Activated CD4-positive, alpha-beta T cell treated with anti-CD3 and anti-CD28 coated beads, Interleukin-2, amount 50 U/mL, for 16 hours (primary cell): ENCODE measurements around the gene MND1.

Experiments used
- DNase-seq: peaks from one replicate; pipeline ENCODE4 v3.0.0-alpha.2; 2020

MND1 gene

DNA sequence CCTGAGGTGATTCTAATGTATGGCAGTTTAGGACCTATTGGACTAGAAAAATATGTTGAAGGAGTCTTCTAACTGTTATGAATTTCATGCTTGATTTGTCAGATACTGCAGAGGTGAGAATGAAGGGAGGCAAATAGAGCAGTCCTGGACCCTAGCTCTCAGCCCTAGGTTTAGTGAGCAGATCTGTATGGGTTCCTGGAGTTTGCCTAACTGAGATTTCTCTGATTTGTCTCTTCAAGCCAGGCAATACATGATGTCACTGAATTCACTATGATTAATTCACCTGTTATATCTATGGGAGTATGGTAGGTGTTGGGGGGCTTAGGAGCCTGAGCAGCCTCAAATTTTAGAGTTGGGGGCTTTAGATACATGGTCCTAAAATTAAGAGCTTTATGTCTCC, 2.6 kb downstream of the MND1 start:
- DNase-seq = no peak

DNA sequence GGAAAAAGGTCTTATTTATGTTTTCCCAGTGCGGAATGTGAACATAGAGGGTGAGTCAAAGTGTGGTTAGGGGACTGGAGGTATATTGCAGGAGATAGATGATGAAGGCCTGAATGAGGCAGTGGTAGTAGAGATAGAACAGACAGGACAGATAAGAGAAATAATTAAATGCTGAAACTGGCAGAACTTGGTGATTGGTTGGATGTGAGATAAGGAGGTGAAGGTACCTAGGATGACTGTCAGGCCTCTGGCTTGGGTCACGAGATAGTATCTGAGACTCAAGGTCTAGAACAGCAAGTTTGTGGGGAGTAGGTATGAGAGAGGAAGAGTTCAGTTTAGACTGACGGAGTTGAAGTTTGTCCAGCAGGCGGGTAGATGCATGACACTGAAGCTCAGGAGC, 3.5 kb downstream of the MND1 start:
- DNase-seq = no peak

DNA sequence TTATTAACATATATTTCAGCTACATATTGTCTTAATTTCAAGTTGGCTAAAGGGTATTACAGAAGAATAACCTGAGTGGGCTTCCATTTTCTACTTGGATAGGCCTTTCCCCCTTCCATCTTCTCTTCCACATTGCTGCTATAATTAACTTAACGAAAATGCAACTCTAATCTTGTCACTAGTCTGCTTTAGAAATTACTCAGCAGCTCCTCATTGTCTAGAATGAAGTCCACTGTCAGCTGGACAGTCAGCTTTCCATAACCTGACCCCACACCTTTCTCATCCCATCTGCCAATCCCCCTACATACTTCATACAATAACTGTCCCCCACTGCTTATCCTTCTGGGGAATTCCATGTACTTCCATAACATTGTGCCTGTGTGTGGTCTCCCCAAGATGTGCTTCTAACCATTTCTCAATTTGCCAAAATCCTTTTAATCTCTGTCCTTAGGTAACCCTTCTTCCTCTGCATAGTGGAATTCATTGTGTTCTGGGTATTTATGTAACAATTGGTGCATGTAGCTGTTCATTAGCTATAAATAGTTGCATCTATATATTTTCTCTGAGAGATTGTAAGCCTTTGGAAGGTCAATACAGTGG, 4.8 kb downstream of the MND1 start:
- DNase-seq = no peak

DNA sequence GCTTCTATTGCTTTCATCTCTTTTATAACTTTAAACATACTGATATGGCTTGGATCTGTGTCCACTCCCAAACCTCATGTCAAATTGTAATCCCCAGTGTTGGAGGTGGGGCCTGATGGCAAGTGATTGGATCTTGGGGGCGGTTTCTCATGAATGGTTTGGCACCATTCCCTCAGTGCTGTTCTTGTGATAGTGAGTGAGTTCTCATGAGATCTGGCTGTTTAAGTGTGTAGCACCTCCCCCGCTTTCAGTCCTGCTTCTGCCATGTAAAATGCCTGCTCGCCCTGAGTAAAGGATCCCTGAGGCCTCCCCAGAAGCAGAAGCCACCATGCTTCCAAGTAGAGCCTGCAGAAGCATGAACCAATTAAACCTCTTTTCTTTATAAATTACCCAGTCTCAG, 17.7 kb downstream of the MND1 start:
- no peak for DNase-seq

DNA sequence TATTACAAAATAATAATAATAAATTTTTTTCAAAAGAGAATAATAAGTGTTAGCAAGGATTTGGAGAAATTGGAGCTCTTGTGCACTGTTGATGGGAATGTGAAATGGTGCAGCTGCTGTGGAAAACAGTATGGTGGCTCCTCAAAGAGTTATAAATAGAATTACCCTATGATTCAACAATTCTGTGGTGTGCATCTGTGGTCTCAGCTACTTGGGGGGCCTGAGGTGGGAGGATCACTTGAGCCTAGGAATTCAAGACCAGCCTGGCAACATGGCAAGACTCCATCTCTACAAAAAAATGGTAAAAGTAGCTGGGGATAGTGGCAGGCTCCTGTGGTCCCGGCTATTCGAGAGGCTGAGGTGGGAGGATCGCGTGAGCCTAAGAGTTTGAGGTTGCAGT, 19.6 kb downstream of the MND1 start:
- DNase-seq = no peak

DNA sequence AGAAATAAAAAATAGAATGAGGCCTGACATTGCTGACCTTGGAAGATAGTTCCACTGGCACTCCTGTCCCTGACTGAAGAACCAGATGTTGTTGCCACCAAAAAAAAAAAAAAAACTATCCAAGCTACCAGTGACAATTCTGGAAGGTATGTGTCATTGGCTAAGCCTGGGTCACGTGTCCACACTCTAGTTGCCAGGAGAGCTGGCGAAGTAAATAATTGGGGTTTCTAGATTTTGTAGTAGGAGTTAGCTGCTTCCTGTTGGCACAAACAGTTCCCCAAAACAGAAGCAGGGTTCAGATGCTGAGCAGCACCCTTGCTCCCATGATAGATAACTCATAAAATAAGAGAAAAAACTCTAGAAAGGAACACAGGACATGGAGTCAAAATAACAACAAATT, 20.5 kb downstream of the MND1 start:
- no peak for DNase-seq

DNA sequence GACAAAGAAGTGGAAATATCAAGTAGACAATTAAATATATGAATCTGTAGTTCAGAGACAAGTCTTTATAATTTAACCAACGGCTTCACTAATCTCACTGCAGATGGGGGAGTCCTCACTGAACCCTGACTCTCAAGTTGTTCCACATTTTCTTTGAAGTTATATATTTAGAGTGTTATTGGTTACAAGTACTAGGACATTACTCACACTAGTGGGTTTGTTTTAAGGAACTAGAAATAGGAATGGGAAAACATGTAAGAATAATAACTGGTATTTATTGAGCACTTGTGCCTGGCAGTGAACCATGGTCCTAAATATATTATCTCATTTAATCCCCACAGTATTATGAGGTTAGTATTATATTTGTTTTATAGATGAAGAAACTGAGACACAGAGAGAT, 22.0 kb downstream of the MND1 start:
- DNase-seq = no peak

DNA sequence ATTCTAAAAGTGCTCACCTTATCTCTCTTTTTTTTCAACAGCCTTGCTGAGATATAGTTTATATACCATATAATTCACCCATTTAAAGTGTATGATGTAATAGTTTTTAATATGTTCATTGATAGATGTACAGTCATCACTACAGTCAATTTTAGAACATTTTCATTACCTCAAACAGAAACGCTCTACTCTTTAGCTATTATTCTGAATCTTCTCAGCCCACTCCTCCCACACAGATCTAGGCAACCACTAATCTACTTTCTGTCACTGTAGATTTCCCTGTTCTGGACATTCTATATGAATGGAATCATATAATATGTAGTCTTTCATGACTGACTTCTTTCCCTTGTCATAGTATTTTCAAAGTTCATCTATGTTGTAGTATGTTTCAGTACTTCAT, 22.6 kb downstream of the MND1 start:
- no peak for DNase-seq

DNA sequence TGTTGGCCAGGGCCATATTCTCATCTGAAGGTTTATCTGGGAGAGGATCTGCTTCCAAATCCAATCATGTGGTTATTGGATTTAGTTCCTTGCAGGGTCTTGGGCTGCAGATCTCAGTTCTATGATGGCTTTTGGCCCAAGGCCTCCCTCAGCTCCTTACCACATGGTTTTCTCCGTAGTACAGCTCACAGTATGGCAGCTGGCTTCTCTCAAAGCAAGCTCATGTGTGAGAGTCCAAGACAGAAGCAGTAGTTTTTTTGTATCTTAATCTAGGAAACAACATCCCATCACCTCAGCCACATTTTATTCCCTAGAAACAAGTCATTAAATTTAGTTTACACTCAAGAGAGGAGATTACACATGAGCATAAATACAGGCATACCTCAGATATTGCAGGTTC, 24.5 kb downstream of the MND1 start:
- DNase-seq = no peak

DNA sequence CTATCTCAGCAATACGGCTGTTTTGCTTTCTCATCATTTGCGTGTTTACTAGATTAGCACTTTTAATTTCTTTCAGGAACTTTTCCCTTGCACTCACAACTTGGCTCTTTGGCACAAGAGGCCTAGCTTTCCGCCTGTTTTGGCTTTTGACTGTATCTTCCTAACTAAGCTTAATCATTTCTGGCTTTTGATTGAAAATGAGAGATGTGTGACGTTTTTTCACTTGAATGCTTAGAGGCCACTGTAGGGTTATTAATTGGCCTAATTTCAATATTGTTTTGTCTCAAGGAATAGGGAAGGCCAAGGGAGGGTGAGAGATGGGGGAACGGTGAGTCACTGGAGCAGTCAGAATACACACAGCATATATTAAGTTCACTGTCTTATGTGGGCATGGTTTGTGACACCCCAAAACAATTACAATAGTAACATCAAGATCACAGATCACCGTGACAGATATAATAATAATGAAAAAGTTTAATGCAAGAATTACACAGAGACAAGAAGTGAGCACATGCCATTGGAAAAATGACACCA, 27.3 kb downstream of the MND1 start:
- DNase-seq = peak; percentile 54

DNA sequence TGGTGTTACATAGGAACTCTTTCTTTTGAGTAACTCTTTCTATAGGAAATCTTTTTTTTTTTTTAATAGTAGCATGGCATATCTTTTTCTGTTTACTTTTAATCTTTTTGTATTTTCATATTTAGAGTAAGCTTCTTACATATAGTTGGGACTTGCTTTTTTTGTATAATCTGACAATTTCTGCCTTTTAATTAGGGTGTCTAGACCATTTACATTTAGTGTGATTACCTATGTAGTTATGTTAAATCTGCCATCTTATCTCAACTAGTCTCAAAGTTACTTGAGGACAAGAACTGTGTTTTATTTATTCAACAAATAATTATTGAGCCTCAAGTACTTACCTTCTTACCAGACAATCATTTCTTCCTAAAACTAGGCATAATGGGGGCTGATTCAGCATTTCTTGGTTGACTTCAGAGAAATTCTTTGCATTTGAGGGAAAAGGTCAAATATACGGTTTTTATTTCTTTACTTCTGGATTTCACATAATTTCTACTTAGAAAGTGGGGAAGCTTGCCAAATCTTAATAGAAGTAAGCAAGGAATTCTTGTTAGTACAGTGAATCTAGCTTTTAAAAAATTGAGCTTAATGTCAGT, 28.6 kb downstream of the MND1 start:
- no peak for DNase-seq

DNA sequence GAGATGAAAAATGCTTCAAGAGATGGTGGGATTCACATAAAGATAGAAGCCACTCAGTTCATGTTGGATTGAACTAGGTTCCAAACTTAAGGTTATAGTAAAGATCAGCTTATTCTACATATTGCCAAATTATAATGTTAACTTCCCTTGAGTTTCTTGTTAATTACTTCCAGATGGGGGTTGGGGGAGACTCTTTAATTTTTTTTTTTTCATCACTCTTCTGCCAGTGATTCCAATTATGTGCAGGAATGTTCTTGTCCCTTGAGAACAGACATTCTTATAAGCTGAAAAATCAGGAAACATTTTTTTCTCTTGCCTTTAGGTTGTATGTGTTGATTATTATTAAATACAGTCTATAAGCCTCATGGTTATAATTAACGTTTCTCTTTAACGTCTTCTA, 30.0 kb downstream of the MND1 start:
- no peak for DNase-seq

DNA sequence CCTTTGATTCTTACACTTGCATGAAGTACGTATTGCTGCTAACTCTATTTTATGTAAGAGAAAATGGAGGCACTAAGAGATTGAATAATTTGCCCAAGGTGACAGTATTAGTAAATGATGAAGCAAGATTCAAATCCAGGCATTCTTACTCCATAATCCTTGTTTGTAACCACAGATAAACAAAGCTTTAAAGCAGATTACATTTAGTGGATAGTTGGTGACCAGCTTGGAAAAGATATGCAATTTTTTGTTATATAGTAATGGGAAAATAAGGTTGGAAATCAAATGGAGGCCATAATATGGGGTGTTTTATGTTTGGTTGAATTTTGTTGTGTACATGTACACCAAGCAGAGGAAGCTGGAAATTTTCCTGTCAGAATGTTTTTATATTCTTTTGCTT, 30.8 kb downstream of the MND1 start:
- DNase-seq = no peak

DNA sequence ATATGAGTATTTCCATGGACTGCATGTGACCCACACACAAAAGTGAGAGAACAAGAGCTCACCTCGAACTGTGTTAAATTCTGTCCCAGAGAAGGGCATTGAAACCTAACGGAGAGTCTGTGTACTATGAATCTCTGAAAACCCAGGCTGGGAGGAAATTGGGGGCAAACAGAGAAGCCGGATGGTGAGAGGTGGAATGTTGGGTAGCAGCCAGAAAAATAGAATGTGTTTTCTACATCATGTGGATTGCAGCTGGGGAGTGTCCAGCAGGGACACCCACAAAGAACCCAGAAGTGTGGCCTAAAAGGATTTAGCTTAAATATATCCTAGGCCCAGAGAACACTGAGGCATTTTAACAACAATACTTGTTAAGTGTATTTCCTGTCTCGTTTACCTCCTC, 38.6 kb downstream of the MND1 start:
- DNase-seq = no peak

DNA sequence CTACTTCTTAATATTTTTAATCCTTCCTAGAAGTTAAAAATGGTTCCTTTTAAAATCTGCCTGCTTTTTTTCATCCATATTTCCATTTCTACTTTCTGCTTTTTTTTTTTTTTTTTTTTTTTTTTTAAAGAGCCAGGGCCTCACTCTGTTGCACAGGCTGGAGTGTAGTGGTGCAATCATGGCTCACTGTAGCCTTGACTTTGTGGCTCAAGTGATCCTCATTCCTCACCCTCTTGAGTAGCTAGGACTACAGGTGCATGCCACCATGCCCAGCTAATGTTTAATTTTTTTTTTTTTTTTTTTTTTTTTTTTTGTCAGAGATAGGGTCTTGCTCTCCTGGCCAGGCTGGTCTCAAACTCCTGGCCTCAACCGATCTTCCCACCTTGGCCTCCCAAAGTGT, 39.7 kb downstream of the MND1 start:
- DNase-seq = no peak

DNA sequence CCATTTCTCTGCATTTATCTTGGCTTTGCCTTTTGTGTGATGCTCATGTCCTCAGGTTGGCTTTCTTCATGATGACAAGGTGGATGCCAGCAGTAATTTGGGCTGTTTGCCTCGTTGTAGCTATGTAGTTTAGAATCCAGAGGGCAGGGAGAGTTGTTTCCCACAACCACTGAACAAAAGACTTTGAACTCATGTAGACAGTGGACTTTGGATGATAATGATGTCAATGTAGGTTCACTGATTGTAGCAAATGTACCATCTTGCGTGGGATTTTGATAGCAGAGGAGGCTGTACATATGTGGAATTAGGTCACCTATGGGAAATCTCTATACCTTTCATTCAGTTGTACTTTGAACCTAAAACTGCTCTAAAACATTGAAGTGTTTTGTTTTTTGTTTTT, 41.3 kb downstream of the MND1 start:
- no peak for DNase-seq

DNA sequence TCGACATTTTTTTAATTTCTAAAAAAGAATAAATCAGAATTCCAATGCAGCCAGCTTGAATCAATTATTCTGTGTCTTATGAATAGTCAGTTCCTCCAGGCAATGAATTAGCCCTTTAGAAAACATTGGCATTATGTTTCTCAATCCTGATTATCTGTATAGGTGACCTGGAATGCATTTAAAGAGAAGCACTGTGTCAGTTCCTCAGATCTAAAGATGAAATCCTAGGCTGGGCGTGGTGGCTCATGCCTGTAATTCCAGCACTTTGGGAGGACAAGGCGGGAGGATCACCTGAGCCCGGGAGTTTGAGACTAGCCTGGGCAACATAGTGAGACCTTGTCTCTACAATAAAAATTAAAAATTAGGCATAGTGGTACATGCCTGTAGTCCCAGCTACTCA, 43.5 kb downstream of the MND1 start:
- no peak for DNase-seq

DNA sequence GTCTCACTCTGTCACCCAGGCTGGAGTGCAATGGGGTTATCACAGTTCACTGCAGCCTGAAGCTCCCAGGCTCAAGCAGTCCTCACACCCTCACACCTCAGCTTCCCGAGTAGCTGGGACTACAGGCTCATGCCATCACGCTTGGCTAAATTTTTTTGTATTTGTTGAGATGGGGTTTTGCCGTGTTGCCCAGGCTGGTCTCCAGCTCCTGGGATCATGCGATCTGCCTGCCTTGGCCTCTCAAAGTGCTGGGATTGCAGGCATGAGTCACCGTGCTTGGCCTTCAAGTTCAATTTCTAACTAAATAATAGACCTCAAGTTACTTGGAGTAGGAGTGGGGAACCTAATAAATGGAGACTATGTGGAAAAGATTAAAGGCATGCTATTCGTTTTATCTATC, 48.9 kb downstream of the MND1 start:
- DNase-seq = no peak

DNA sequence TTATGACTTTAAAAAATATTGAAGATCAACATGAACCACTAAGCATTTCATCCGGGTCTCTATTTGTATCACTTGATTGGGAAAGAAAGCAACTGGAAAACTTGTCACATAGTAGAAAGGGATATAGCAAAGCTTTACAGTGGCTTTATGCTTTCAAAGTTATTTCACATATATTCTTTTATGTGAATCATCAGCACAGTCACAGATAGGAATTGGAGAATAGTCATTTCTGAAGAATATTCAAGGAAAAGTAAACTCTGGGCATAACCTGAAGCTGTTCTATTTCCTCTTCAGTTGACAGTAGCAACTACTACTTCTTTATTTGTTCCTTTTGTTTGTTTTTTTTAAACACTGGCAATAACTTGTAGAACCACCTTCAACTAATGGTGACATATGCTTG, 50.5 kb downstream of the MND1 start:
- no peak for DNase-seq

DNA sequence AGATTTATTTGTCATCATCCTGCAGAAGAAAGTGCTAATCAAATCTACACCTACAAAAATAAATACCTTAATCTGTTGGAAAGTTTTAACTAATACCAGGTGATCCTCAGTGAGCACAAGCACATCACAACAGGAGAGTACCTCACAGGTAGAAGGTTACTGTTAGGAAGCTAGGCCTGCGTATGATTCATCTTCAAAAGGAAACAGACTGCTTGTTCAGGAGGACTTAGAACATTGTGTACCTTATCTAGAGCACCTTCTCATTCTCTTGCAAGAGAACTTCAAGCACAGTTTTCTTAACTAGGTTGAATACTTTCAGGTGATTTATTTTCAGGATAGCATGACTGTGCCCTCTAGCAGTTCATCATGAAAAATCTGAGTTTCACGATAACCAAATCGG, 54.2 kb downstream of the MND1 start:
- DNase-seq = no peak

DNA sequence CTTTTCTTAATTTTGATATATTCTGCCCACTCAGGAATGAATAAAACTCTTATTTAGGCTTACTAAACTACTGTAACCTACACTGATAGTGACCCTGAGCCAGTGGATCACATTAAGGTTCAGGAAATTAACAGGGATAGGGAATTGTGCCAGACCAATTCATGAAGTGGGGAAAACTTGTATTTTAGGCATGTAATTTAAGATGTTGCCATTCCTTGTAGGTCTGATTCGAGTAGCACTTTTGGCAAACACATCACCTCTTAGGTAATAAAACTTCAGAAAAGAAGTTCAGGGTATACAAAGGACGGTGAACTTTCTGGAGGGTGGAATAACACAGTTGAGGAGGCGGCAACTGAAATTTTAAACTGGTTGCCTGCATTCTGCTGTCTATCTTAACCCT, 54.9 kb downstream of the MND1 start:
- no peak for DNase-seq

DNA sequence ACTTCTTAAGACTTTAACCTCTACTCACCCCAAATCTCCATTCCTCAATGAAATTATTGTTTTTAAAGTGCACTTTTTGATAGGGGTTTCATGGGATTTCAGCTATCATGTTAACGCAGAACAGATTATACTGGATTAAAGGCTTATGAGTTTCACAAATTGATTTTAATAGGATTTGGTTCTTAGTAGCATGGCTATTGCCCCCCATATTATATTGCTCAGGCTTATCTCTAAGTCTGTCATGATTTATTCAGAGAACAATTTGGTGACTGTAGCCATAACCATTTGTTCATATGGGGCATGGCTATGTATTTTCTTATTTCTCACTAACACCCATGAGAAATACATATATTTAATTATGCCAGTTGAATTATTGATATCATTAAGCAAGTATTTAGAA, 57.0 kb downstream of the MND1 start:
- DNase-seq = no peak

DNA sequence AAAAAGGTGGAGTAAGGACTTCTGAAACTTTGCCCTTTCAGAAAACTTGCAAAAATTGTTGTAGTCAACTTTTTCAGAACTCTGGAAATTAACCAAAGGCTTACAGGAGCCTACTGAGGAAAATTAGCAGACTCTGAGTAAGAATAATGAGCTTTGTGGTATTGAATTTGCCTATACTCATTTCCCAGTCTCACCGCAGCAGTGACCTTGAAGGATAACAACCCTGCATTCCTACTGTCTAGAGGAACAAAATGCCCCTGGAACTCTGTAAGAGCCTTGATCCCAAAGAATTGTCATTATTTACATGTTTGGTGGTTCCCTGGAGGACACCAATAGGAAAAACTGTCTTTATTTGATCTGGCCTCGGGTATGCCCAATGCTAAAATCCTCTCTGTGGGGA, 57.9 kb downstream of the MND1 start:
- no peak for DNase-seq

DNA sequence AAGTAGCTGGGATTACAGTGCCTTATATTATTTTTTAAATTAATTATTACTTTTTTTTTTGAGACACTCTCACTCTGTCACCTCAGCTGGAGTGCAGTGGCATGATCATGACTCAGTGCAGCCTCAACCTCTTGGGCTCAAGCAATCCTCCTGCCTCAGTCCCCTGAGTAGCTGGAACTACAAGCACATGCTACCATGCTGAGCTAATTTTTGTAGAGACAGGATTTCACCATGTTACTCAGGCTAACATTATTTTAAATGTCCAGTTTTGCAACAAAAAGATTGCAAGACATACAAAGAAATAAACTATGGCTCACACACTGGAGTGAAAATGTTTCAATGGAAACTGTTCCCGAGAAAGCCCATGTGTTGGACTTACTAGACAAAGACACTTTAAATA, 59.2 kb downstream of the MND1 start:
- DNase-seq = no peak

DNA sequence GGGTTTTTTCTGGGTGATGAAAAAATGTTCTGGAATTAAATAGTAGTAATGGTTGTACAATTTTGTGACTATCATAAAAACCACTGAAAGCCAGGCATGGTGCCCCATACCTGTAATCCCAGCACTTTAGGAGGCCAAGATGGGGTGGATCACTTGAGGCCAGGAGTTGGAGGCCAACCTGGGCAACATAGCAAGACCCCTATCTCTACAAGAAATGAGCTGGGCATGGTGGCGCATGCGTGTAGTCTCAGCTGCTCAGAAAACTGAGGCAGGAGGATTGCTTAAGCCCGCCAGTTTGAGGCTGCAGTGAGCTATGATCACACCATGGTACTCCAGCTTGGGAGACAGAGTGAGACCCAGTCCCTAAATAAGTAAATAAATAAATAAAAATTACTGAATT, 63.4 kb downstream of the MND1 start:
- no peak for DNase-seq
